A549 (cell line): ENCODE results near the gene MAP3K7.

Source experiments
- CEBPB ChIP-seq, 2 experiments: fragments of >200 bp in 1 of 2; sonication (Bioruptor Twin) in 1 of 2; formaldehyde crosslinking in 1 of 2; IDR thresholded peaks; 2 replicates each; pipeline ENCODE4 v1.6.1; 2012 to 2016
- CHD2 ChIP-seq: fragments of 150-350 bp; IDR thresholded peaks from 2 replicates; pipeline ENCODE4 v1.6.1; 2014; ENCODE audit warnings: low read length; ENCODE audit not compliant: partially characterized antibody
- EP300 ChIP-seq, 2 experiments: fragments of >200 bp; sonication (Bioruptor Twin); formaldehyde crosslinking; IDR thresholded peaks; 2 replicates in 1 of 2; 3 replicates in 1 of 2; pipeline ENCODE4 v1.6.1; 2016 to 2017
- FOSB ChIP-seq: fragments of 250-450 bp; sonication (Bioruptor Pico); IDR thresholded peaks from 2 replicates; pipeline ENCODE4 v1.5.0; 2020; ENCODE audit warnings: mild to moderate bottlenecking, moderate library complexity
- GATA3 ChIP-seq: IDR thresholded peaks from 2 replicates; pipeline ENCODE4 v1.6.1; 2012; ENCODE audit warnings: borderline replicate concordance
- MAZ ChIP-seq: fragments of 150-350 bp; IDR thresholded peaks from 2 replicates; pipeline ENCODE4 v1.6.1; 2014; ENCODE audit warnings: antibody characterized with exemption, low read depth, low read length, borderline replicate concordance
- MYC ChIP-seq: IDR thresholded peaks from 2 replicates; pipeline ENCODE4 v1.6.1; 2012; ENCODE audit warnings: mild to moderate bottlenecking, inconsistent platforms, low read length, improper control_type of control experiment, borderline replicate concordance
- POLR2A ChIP-seq: IDR thresholded peaks from 2 replicates; pipeline ENCODE4 v1.6.1; 2012; ENCODE audit warnings: mild to moderate bottlenecking, low read length
- POLR2AphosphoS2 ChIP-seq: conservative IDR thresholded peaks from 2 replicates; pipeline ENCODE4 v1.6.1; 2012; ENCODE audit warnings: low read length, improper control_type of control experiment, inconsistent platforms
- RAD21 ChIP-seq, 2 experiments: fragments of >200 bp in 1 of 2; sonication (Bioruptor Twin) in 1 of 2; formaldehyde crosslinking in 1 of 2; IDR thresholded peaks in 1 of 2; conservative IDR thresholded peaks in 1 of 2; 2 replicates in 1 of 2; 3 replicates in 1 of 2; pipeline ENCODE4 v1.6.1; 2012 to 2018; ENCODE audit warnings: inconsistent platforms in 1 of 2
- TF ChIP-seq, protein P1 (sequence below): IDR thresholded peaks from 2 replicates; pipeline ENCODE4 v1.6.1; 2012
- TF ChIP-seq, protein P2 (sequence below): fragments of >200 bp; sonication (Bioruptor Twin); formaldehyde crosslinking; IDR thresholded peaks from 3 replicates; pipeline ENCODE4 v1.5.1; 2016
- TF ChIP-seq, protein P3 (sequence below): fragments of 150-350 bp; IDR thresholded peaks from 2 replicates; pipeline ENCODE4 v1.6.1; 2014; ENCODE audit warnings: low read depth, mild to moderate bottlenecking, low read length
- TF ChIP-seq, protein P4 (sequence below): fragments of 200-600 bp; sonication (generic); IDR thresholded peaks from 2 replicates; pipeline ENCODE4 v1.6.1; 2016; ENCODE audit warnings: antibody characterized with exemption, mild to moderate bottlenecking, moderate library complexity

DNA sequence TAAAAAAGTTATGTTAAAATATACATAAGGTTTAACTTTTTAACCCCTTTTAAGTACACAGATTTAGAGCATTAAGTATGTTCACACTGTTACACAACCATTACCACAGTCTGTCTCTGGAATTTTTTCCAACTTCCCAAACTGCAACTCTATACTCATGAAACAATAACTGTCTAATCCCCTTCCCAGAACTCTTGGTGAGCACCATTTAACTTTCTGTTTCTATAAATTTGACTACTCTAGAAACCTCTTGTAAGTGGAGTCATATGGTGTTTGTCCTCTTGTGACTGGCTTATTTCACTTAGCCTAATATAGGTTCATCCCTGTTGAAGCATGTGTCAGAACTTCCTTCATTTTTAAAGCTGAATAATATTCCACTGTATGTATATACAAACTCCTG is 98.1 kb downstream of the MAP3K7 start:
- TF ChIP-seq GATA3 (no peak), EP300 (IDR thresholded peaks at IDR 0.05) (no peak), MYC (no peak), MAZ (no peak), FOSB (CRISPR knock-in tag) (no peak), CHD2 (no peak), CEBPB (IDR thresholded peaks at IDR 0.05) (no peak), POLR2A (no peak), POLR2AphosphoS2 (no peak), RAD21 (conservative IDR thresholded peaks at IDR 0.05 in 1 of 2, IDR thresholded peaks at IDR 0.05 in 1 of 2) (no peak)
- TF ChIP-seq, protein P1, sequence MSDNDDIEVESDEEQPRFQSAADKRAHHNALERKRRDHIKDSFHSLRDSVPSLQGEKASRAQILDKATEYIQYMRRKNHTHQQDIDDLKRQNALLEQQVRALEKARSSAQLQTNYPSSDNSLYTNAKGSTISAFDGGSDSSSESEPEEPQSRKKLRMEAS: no peak
- TF ChIP-seq, protein P2, sequence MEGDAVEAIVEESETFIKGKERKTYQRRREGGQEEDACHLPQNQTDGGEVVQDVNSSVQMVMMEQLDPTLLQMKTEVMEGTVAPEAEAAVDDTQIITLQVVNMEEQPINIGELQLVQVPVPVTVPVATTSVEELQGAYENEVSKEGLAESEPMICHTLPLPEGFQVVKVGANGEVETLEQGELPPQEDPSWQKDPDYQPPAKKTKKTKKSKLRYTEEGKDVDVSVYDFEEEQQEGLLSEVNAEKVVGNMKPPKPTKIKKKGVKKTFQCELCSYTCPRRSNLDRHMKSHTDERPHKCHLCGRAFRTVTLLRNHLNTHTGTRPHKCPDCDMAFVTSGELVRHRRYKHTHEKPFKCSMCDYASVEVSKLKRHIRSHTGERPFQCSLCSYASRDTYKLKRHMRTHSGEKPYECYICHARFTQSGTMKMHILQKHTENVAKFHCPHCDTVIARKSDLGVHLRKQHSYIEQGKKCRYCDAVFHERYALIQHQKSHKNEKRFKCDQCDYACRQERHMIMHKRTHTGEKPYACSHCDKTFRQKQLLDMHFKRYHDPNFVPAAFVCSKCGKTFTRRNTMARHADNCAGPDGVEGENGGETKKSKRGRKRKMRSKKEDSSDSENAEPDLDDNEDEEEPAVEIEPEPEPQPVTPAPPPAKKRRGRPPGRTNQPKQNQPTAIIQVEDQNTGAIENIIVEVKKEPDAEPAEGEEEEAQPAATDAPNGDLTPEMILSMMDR: no peak
- TF ChIP-seq, protein P3, sequence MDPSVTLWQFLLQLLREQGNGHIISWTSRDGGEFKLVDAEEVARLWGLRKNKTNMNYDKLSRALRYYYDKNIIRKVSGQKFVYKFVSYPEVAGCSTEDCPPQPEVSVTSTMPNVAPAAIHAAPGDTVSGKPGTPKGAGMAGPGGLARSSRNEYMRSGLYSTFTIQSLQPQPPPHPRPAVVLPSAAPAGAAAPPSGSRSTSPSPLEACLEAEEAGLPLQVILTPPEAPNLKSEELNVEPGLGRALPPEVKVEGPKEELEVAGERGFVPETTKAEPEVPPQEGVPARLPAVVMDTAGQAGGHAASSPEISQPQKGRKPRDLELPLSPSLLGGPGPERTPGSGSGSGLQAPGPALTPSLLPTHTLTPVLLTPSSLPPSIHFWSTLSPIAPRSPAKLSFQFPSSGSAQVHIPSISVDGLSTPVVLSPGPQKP: no peak
- TF ChIP-seq, protein P4, sequence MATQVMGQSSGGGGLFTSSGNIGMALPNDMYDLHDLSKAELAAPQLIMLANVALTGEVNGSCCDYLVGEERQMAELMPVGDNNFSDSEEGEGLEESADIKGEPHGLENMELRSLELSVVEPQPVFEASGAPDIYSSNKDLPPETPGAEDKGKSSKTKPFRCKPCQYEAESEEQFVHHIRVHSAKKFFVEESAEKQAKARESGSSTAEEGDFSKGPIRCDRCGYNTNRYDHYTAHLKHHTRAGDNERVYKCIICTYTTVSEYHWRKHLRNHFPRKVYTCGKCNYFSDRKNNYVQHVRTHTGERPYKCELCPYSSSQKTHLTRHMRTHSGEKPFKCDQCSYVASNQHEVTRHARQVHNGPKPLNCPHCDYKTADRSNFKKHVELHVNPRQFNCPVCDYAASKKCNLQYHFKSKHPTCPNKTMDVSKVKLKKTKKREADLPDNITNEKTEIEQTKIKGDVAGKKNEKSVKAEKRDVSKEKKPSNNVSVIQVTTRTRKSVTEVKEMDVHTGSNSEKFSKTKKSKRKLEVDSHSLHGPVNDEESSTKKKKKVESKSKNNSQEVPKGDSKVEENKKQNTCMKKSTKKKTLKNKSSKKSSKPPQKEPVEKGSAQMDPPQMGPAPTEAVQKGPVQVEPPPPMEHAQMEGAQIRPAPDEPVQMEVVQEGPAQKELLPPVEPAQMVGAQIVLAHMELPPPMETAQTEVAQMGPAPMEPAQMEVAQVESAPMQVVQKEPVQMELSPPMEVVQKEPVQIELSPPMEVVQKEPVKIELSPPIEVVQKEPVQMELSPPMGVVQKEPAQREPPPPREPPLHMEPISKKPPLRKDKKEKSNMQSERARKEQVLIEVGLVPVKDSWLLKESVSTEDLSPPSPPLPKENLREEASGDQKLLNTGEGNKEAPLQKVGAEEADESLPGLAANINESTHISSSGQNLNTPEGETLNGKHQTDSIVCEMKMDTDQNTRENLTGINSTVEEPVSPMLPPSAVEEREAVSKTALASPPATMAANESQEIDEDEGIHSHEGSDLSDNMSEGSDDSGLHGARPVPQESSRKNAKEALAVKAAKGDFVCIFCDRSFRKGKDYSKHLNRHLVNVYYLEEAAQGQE: no peak
